Inferior parietal cortex (tissue), 1 donor: ENCODE measurements around the gene SORBS1.
"Not testable (repeated sequence)": the region's sequence is repeated elsewhere in the genome, so short reads cannot be mapped to it uniquely, and the experiment has no call there.

Source experiments
- DNase-seq: peaks from one replicate; pipeline ENCODE4 v3.0.0-alpha.2; 2016; ENCODE audit errors: extremely low spot score

Gene SORBS1

GRCh38 chr10:95482501-95483233 is 78.5 kb downstream of the SORBS1 start:
- no peak for DNase-seq

- DNase-seq: no peak
These were observed 80.2 kb downstream of the SORBS1 start for GRCh38 chr10:95480901-95481491.

DNA sequence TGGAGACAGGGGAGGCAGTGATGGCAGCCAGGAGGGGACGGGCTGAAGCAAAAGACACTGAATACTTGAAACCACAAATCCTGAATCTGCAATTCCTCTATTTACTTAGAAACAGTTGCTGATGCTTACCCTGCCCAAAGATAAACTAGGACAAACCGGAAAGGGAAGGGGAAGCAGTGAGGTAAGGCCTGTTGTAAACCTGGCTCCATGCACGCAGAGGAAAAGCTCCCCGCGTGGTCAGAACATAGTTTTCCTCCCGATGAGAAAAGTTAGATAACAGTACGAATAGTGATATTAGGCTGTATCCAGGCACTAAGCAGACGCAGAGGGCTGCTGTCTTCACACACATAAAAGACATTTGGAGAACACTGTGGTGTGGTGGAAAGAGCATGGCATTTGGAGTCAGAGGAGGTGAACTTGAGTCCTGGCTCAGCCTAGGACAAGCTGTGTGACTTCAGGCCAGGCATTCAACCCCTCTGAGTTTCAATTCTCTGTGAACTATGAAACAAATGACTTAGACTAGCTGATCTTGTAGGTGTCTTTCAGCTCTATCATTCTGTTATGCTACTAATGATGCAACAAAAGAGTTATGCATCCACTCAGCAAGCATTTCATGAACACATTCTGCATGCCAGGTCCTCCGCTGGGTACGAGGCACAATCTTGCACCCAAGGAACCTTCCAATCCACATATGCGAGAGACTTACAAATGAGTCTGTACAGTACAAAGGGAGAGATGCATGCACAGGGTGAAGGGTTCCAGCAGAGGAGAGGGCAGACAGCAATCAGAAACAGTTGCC is 80.9 kb downstream of the SORBS1 start:
- DNase-seq: no peak

- DNase-seq: no peak
These were observed 82.2 kb downstream of the SORBS1 start for GRCh38 chr10:95478935-95479334.

GRCh38 chr10:95478185-95478584 is 83.0 kb downstream of the SORBS1 start:
- no peak for DNase-seq

DNA sequence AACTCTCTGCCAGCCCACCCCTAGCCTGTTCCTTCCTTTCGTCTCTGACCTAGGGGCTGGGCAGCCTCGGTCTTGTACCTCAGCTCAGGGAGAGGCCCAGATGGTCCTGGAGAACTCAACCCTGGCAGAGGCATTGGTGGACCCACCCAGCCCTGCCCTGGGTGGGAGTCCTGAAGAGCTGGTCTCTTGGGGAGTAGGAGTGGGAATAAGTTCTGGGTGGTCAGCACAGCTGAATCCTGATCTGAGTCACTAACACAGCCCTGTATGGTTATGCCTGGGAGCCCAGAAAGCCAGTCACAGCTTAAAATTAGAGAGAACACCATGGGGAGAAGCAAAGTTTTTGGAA is 84.0 kb downstream of the SORBS1 start:
- no peak for DNase-seq

- peak; percentile 61 for DNase-seq
These were observed 84.5 kb downstream of the SORBS1 start for GRCh38 chr10:95476469-95477174.

- no peak for DNase-seq
These were observed 85.2 kb downstream of the SORBS1 start for GRCh38 chr10:95475827-95476468.

GRCh38 chr10:95475003-95475383 is 86.2 kb downstream of the SORBS1 start:
- no peak for DNase-seq

DNA sequence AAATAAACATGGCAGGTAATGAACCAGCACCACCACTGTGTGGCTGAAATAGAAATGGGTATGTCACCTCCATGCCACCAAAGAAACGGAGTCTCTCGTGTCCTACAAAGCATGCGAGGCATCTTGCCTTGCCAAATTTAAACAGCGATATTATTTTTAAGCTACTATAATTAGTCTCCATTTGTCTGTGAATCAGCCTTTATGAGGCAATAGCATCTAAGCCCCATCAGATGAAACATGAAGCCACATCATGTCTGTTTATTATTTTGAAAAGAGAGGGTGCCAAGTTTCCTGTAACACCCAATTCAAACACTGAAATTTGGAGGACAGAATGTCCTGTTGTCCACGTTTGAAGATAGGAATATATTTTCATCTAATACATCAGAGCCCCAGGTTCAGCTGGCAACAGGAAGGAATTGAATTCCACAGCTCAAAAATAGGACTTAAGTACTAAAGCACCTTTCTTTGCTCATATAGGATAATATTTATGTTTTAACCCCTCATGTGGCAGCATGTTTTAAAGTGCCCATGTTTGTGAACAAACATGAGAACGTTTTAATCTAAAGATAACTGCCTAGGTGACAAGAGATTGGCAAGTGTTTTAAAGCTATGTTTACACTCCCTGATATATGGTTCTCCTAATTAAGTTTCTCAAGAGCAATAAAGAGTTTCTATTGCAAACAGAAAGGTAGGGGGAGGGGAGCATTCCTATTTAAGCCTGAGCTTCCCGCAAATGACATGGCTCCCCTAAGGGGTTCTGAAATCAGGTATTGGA is 86.8 kb downstream of the SORBS1 start:
- DNase-seq: peak; percentile 52

DNA sequence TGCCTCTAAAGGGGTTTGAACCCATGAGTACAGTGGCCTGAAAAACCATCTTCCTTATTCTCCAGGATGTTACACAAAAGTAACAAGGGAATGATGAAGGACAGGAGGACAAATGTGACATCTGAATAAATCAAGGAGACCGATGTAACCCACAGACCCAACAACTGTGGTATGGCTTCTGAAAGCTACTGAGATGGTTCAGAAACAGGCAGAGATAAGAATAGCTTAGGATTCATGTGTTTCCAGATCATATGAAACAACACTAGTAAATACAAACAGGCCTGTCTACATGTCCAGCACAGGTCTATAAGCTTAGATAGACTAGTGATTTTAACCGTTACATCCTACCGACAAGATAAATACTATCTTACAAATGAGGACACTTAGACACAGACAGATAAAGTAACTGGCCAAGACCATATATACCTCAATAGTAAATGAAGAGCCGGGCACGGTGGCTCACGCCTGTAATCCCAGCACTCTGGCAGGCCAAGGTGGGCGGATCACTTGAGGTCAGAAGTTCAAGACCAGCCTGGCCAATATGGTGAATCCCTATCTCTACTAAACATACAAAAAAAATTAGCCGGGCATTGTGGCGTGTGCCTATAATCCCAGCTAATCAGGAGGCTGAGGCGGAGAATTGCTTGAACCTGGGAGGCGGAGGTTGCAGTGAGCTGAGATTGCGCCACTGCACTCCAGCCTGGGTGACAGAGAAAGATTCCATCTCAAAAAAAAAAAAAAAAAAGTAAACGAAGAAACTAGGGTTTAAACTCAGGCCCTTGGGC is 88.7 kb downstream of the SORBS1 start:
- no peak for DNase-seq

GRCh38 chr10:95469676-95470075 is 91.5 kb downstream of the SORBS1 start:
- DNase-seq: no peak

GRCh38 chr10:95469251-95469650 is 91.9 kb downstream of the SORBS1 start:
- no peak for DNase-seq

- DNase-seq: not testable (repeated sequence)
These were observed 93.5 kb downstream of the SORBS1 start for GRCh38 chr10:95467642-95468041.

GRCh38 chr10:95467162-95467599 is 94.0 kb downstream of the SORBS1 start:
- DNase-seq: no peak

- no peak for DNase-seq
These were observed 94.7 kb downstream of the SORBS1 start for GRCh38 chr10:95466436-95466835.

DNA sequence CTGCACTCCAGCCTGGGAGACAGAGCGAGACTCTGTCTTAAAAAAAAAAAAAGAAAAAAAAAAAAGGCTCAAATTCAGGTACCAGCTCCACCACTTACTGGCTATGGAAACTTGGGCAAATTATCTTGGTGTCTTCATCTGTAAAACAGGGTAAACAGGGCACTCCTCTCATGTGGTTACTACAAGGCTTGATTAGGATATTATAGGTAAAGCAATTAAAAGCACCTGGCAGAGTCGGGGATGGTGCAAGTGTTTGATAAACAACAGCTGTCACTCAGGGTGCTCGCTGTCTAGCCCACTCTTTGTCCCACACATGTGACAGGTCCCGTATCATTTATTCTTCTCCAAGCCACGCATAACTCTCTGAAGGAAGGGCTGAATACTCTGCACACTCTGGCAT is 96.9 kb downstream of the SORBS1 start:
- no peak for DNase-seq

DNA sequence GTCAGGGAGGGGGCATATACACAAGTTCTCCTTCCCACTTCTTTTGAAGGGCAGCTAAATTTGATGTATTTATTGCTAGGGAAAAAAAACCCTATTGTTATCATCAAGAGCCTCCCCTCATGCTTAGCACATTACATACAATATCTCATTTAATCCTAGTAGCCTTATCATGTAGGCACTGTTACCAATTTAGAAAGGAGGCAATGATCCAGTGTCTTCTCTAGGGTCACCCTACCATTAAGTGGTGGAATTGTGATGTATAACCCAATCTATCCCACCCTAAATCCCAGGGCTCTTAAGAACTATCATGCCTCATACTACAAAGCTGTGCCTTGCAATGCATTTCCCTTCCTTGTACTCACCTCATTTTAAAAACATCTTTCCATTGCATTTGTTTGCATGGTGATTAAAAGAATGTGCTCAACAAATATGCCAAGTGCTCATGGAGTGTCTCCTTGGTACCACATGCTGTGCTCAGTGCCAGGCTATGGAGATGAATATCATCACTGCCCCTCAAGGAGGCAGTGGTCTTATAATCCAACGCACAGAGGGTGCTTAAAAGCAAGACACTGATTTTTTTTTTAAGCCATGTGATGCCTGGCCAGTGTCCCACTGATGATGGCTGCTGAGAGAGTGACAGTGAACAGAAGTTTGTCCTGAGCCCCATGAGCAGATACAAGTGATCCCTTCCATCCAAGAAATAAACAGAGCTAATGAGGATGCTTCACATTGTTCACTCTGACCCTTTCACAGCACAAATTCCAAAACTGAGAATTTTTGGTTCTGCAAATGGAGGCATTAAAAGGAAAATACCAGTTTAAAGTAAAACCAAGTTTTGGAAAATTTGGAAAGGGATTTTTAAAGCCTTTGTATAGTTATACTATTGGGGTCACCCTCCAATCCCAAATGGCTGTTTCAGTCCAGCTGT is 98.2 kb downstream of the SORBS1 start:
- no peak for DNase-seq

DNA sequence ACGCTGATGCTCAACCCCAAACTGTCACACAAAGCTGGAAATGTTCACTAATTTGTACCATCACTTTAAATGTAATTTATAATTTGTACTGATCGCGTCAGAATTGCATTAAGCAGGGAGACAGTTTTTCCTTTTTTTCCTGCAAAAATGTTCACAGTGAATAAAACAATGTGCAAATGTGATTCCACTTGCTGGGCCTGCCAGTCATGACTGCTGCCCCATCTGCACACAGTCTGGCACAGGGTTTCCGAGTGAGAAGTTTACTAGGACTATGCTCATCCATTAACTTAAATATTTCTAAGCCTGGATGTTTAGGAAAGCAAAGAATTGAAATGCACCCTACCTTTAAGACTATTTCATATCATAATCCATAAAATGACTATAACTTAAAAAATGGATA is 99.6 kb downstream of the SORBS1 start:
- no peak for DNase-seq
